H1 (cell line): ENCODE data around the gene ASIP. TPM values are rescaled to one million over a fixed set of nuclear protein-coding genes. Genes with fewer than 3 reads are reported as not detected.

Experiments
- CTCF ChIA-PET: fragments of 300-600 bp; sonication (Branson Sonifier 250); formaldehyde crosslinking; loops from one replicate; lab custom pipeline; 2021; ENCODE audit not compliant: partially characterized antibody; lab: Charles Lee
- POLR2A ChIA-PET: fragments of 300-600 bp; sonication (Branson Sonifier 250); formaldehyde crosslinking; loops from one replicate; lab custom pipeline; 2021; ENCODE audit warnings: inconsistent platforms; ENCODE audit not compliant: partially characterized antibody; lab: Charles Lee
- DNase-seq, 2 experiments: peaks; one replicate each; pipeline versions ENCODE4 v3.0.0 to v3.0.0-alpha.2; 2010 to 2022; ENCODE audit warnings: low spot score in 2 of 2, low read depth in 1 of 2, mixed read lengths in 1 of 2
- FAIRE-seq: peaks from 2 replicates; lab custom pipeline; 2011; peaks lifted over from hg19 to GRCh38; lab: Jason Lieb, UNC
- H2AFZ ChIP-seq: 2 replicates; pipeline ENCODE4 v1.8.1; 2012; ENCODE audit warnings: low read length, inconsistent platforms
- H2AK5ac ChIP-seq: 2 replicates; pipeline ENCODE4 v1.6.1; 2013; ENCODE audit warnings: low read depth, low read length
- H2BK120ac ChIP-seq: replicated peaks from 2 replicates; pipeline ENCODE3; 2013; ENCODE audit warnings: low read depth, low read length, inconsistent platforms
- H2BK12ac ChIP-seq: 2 replicates; pipeline ENCODE4 v1.6.1; 2013; ENCODE audit warnings: low read depth, low read length
- H2BK15ac ChIP-seq: 2 replicates; pipeline ENCODE4 v1.6.1; 2013; ENCODE audit warnings: low read length
- H2BK20ac ChIP-seq: 2 replicates; pipeline ENCODE4 v1.6.1; 2013; ENCODE audit warnings: low read length
- H2BK5ac ChIP-seq: 2 replicates; pipeline ENCODE4 v1.6.1; 2013; ENCODE audit warnings: low read depth, low read length
- H3K14ac ChIP-seq: 2 replicates; pipeline ENCODE4 v1.6.1; 2013; ENCODE audit warnings: inconsistent platforms; ENCODE audit not compliant: insufficient read length
- H3K18ac ChIP-seq: 2 replicates; pipeline ENCODE4 v1.6.1; 2013; ENCODE audit warnings: low read length; ENCODE audit errors: extremely low read depth
- H3K23ac ChIP-seq: 2 replicates; pipeline ENCODE4 v1.6.1; 2013; ENCODE audit warnings: inconsistent platforms; ENCODE audit not compliant: insufficient read length
- H3K23me2 ChIP-seq: 2 replicates; pipeline ENCODE4 v1.6.1; 2013; ENCODE audit warnings: low read depth, low read length
- H3K27ac ChIP-seq: 2 replicates; pipeline ENCODE4 v1.6.1; 2011; ENCODE audit warnings: low read depth, low read length, inconsistent platforms
- H3K27me3 ChIP-seq, 4 experiments: replicated peaks in 1 of 4; 1 replicate in 1 of 4; 2 replicates in 3 of 4; pipeline versions ENCODE4 v1.6.1 to v1.8.1; 2011 to 2013; ENCODE audit warnings: low read length in 3 of 4, mild to moderate bottlenecking in 3 of 4, inconsistent platforms in 2 of 4, mixed read lengths in 2 of 4, moderate library complexity in 1 of 4; ENCODE audit not compliant: control insufficient read depth in 3 of 4, insufficient read depth in 3 of 4; ENCODE audit errors: extremely low read depth in 1 of 4
- H3K36me3 ChIP-seq, 4 experiments: 2 replicates each; pipeline versions ENCODE4 v1.6.1 to v1.8.1; 2011 to 2013; ENCODE audit warnings: mild to moderate bottlenecking in 4 of 4, low read length in 3 of 4, moderate library complexity in 2 of 4, control low read depth in 1 of 4, inconsistent platforms in 1 of 4; ENCODE audit not compliant: insufficient read depth in 4 of 4, control insufficient read depth in 2 of 4
- H3K4ac ChIP-seq: replicated peaks from 2 replicates; pipeline ENCODE3; 2013; ENCODE audit warnings: low read length, low read depth, mixed read lengths, inconsistent platforms; ENCODE audit not compliant: insufficient read length
- H3K4me1 ChIP-seq, 4 experiments: replicated peaks in 1 of 4; 1 replicate in 1 of 4; 2 replicates in 3 of 4; pipeline versions ENCODE4 v1.6.1 to v1.8.1; 2011 to 2013; ENCODE audit warnings: low read length in 3 of 4, inconsistent platforms in 2 of 4, mixed read lengths in 1 of 4; ENCODE audit not compliant: insufficient read depth in 4 of 4, control insufficient read depth in 3 of 4
- H3K4me2 ChIP-seq, 2 experiments: 2 replicates each; pipeline versions ENCODE4 v1.6.1 to v1.8.1; 2011 to 2013; ENCODE audit warnings: low read depth in 2 of 2, low read length in 2 of 2, control low read depth in 1 of 2, inconsistent platforms in 1 of 2, mild to moderate bottlenecking in 1 of 2; ENCODE audit not compliant: insufficient read depth in 1 of 2
- H3K4me3 ChIP-seq, 4 experiments: fragments of 200-600, 300-600 bp in 1 of 4; sonication (generic), shearing (Covaris generic), sonication (Bioruptor Twin) in 1 of 4; 2 replicates each; pipeline versions ENCODE4 v1.5.1 to v1.8.1; 2011 to 2016; ENCODE audit warnings: low read length in 4 of 4, low read depth in 3 of 4, control low read depth in 2 of 4, inconsistent platforms in 2 of 4, mild to moderate bottlenecking in 2 of 4, mixed read lengths in 1 of 4, moderate library complexity in 1 of 4; ENCODE audit not compliant: insufficient read depth in 2 of 4; ENCODE audit errors: extremely low read depth in 1 of 4
- H3K56ac ChIP-seq: replicated peaks from 2 replicates; pipeline ENCODE3; 2013; ENCODE audit warnings: low read depth, mild to moderate bottlenecking, mixed read lengths, low read length, inconsistent platforms; ENCODE audit not compliant: insufficient read length
- H3K79me1 ChIP-seq: 2 replicates; pipeline ENCODE4 v1.6.1; 2013; ENCODE audit warnings: low read depth, low read length, control low read depth
- H3K79me2 ChIP-seq, 2 experiments: 2 replicates each; pipeline versions ENCODE4 v1.6.1 to v1.8.1; 2012 to 2013; ENCODE audit warnings: low read length in 2 of 2, mild to moderate bottlenecking in 2 of 2, inconsistent platforms in 1 of 2; ENCODE audit not compliant: insufficient read depth in 2 of 2, control insufficient read depth in 1 of 2
- H3K9ac ChIP-seq, 4 experiments: replicated peaks in 1 of 4; 1 replicate in 1 of 4; 2 replicates in 3 of 4; pipeline versions ENCODE4 v1.6.1 to v1.8.1; 2011 to 2013; ENCODE audit warnings: low read depth in 3 of 4, low read length in 3 of 4, control low read depth in 2 of 4, mild to moderate bottlenecking in 2 of 4, moderate library complexity in 2 of 4, inconsistent platforms in 1 of 4; ENCODE audit errors: extremely low read depth in 1 of 4
- H3K9me3 ChIP-seq, 2 experiments: 2 replicates each; pipeline versions ENCODE4 v1.6.1 to v1.8.1; 2012 to 2013; ENCODE audit warnings: mild to moderate bottlenecking in 2 of 2, moderate library complexity in 2 of 2, control low read depth in 1 of 2, inconsistent platforms in 1 of 2, low read depth in 1 of 2, low read length in 1 of 2, mixed read lengths in 1 of 2; ENCODE audit not compliant: insufficient read depth in 2 of 2
- H4K20me1 ChIP-seq, 2 experiments: replicated peaks in 1 of 2; 2 replicates each; pipeline versions ENCODE3 to v1.8.1; 2011 to 2013; ENCODE audit warnings: inconsistent platforms in 2 of 2, low read length in 2 of 2, mild to moderate bottlenecking in 1 of 2; ENCODE audit not compliant: insufficient read depth in 2 of 2, control insufficient read depth in 1 of 2
- H4K5ac ChIP-seq: 2 replicates; pipeline ENCODE4 v1.6.1; 2013; ENCODE audit warnings: low read length, low read depth, mixed read lengths, inconsistent platforms; ENCODE audit not compliant: insufficient read length
- H4K8ac ChIP-seq: 2 replicates; pipeline ENCODE4 v1.8.0; 2013; ENCODE audit warnings: mild to moderate bottlenecking, moderate library complexity, low read length, inconsistent platforms; ENCODE audit not compliant: insufficient read depth; ENCODE audit errors: extremely low read depth
- H4K91ac ChIP-seq: replicated peaks from 2 replicates; pipeline ENCODE3; 2013; ENCODE audit warnings: low read length, mixed read lengths, inconsistent platforms; ENCODE audit not compliant: insufficient read length
- CTBP2 ChIP-seq: IDR thresholded peaks from 2 replicates; pipeline ENCODE4 v1.7.0; 2011; ENCODE audit warnings: borderline replicate concordance, mild to moderate bottlenecking, moderate library complexity, mixed read lengths, low read length; ENCODE audit not compliant: insufficient read depth, insufficient read length
- POU5F1 ChIP-seq: IDR thresholded peaks from 2 replicates; pipeline ENCODE4 v1.6.1; 2011; ENCODE audit warnings: low read depth, mild to moderate bottlenecking, low read length, moderate library complexity
- YY1 ChIP-seq: IDR thresholded peaks from 2 replicates; pipeline ENCODE4 v1.6.1; 2011; ENCODE audit warnings: low read depth, mild to moderate bottlenecking, low read length
- WGBS, 2 experiments: shearing (Covaris generic) in 1 of 2; methylation state at CpG; one replicate each; pipeline versions ENCODE4 v1.1.6 to v1.1.7; 2013 to 2015; ENCODE audit warnings: low lambda C conversion rate in 2 of 2, mixed read lengths in 2 of 2, inconsistent platforms in 1 of 2, low coverage in 1 of 2, missing lambda C conversion rate in 1 of 2; ENCODE audit not compliant: insufficient replicate concordance in 2 of 2, insufficient coverage in 1 of 2, insufficient read length in 1 of 2; ENCODE audit errors: extremely low coverage in 1 of 2, missing lambda C conversion rate in 1 of 2; 5-methylcytosine and 5-hydroxymethylcytosine counted together
- polyA plus RNA-seq, 7 experiments: library from polyadenylated mRNA; depleted of rRNA in 3 of 7; stranded (reverse) in 5 of 7; unstranded in 2 of 7; fragments of >200 nt in 5 of 7; fragments of 200-250 nt in 2 of 7; gene quantifications; 1 replicate in 5 of 7; 2 replicates in 1 of 7; 4 replicates in 1 of 7; pipeline versions ENCODE4 v1.2.1 to v1.2.3, GENCODE V29; 2011 to 2013; ENCODE audit warnings: missing spikeins in 2 of 7, mixed read lengths in 2 of 7
- total RNA-seq: library from RNA; stranded (reverse); fragmentation: NEBNext Ultra II Directional; extraction: Animal tissue kit (Norgen Biotek cat#: 25700); gene quantifications from 2 replicates; pipeline ENCODE4 v1.2.1, GENCODE V29; 2021
- TF ChIP-seq, protein P1 (sequence below): IDR thresholded peaks from 2 replicates; pipeline ENCODE4 v1.6.1; 2011; ENCODE audit warnings: low read length, improper control_type of control experiment

Gene ASIP
- total and polyA plus RNA-seq, 2 of the 8 experiments (the other 6 are each of a cell fraction or from before 2014, with no cell fraction given), result not detected

GRCh38 chr20:34268145-34268544 lies 26.9 kb downstream of the ASIP start:
- Histone ChIP-seq H2BK120ac (no peak overlapping the region), H2AFZ (no peak overlapping the region), H4K91ac (no peak overlapping the region), H3K23me2 (peaks cover 5% of the 10 kb centered on the region; the same call in 1 of the 2 replicates), H2AK5ac (no peak overlapping the region; the same call in 1 of the 2 replicates), H4K20me1 (peaks cover 4 to 10% of the 10 kb centered on the region in 2 experiments), H3K36me3 (peaks cover 0 to 7% (median 0%) of the 10 kb centered on the region in 4 experiments; a peak in 1 of 8 replicates), H3K4me2 (0 out of 4 replicates have a peak overlapping the region, but pooled peaks of 1 of the 2 experiments have one; percentile 55), H2BK15ac (no peak overlapping the region), H3K79me2 (no peaks in the 10 kb centered on the region), H3K14ac (no peak overlapping the region), H3K23ac (no peak overlapping the region), H2BK5ac (no peak overlapping the region), H3K4ac (no peak overlapping the region), H3K27me3 (0 out of 7 replicates have a peak, but pooled peaks cover 0 to 2% (median 0%) of the 10 kb centered on the region in 4 experiments), H3K56ac (no peak overlapping the region), H4K5ac (no peak overlapping the region), H3K79me1 (no peaks in the 10 kb centered on the region), H4K8ac (no peak overlapping the region), H3K18ac (no peak overlapping the region), H3K4me3 (no peak overlapping the region), H2BK20ac (no peak overlapping the region), H2BK12ac (no peak overlapping the region), H3K4me1 (no peaks in the 10 kb centered on the region), H3K27ac (no peak overlapping the region), H3K9ac (no peak overlapping the region), H3K9me3 (no peaks in the 10 kb centered on the region)
- CTCF ChIA-PET, result interaction anchor here (0.6 to 3.1 kb wide), 5 partner anchors 9 to 105 kb away, joined by 3 to 10 read pairs (median 5); no protein-coding TSS in a partner anchor
- DNase-seq (no peak), FAIRE-seq (no peak)
- POLR2A ChIA-PET, result interaction anchor here (1.0 to 3.2 kb wide), 6 partner anchors 13 to 141 kb away, joined by 3 to 17 read pairs (median 4); partner anchors contain the start of gene AHCY
- WGBS, 2 experiments, result 95% methylated on average over 12 of the region's 12 CpGs; no CpG with 5 or more reads in 1 of the 2 experiments
- TF ChIP-seq POU5F1 (no peak), YY1 (no peak), CTBP2 (no peak)
- TF ChIP-seq, protein P1, sequence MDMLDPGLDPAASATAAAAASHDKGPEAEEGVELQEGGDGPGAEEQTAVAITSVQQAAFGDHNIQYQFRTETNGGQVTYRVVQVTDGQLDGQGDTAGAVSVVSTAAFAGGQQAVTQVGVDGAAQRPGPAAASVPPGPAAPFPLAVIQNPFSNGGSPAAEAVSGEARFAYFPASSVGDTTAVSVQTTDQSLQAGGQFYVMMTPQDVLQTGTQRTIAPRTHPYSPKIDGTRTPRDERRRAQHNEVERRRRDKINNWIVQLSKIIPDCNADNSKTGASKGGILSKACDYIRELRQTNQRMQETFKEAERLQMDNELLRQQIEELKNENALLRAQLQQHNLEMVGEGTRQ, result no peak
